ENCODE measurements around the gene TNXB. TPM values are rescaled to one million over a fixed set of nuclear protein-coding genes. Genes with fewer than 3 reads are reported as not detected.
"Not testable (repeated sequence)": the region's sequence is repeated elsewhere in the genome, so short reads cannot be mapped to it uniquely, and the experiment has no call there.

TNXB gene
- total RNA-seq, 1 donor from 2014 or later: 1.9 TPM

- no peak for DNase-seq (ENCODE audit: low spot score)
- no peak overlapping the region for H3K27ac Mint-ChIP-seq (ENCODE audit: unreplicated experiment)
- H3K27me3 Mint-ChIP-seq (ENCODE audit: low read depth): peaks cover 15% of the 10 kb centered on the region
- no peak for TF ChIP-seq CTCF (IDR thresholded peaks at IDR 0.05)
- peaks cover 23% of the 10 kb centered on the region for H3K4me1 Mint-ChIP-seq (ENCODE audit: low read depth)
- no peaks in the 10 kb centered on the region for H3K9me3 Mint-ChIP-seq (ENCODE audit: low read depth)
- H3K4me3 Mint-ChIP-seq (ENCODE audit: unreplicated experiment): no peak overlapping the region
- H3K36me3 Mint-ChIP-seq (ENCODE audit: low read depth): peaks cover 2% of the 10 kb centered on the region
Measured at GRCh38 chr6:32073101-32073500, 36.0 kb downstream of the TNXB start.

GRCh38 chr6:32070814-32071543 lies 38.2 kb downstream of the TNXB start:
- H3K27me3 Mint-ChIP-seq (ENCODE audit: low read depth): peaks cover 15% of the 10 kb centered on the region
- DNase-seq (ENCODE audit: low spot score): no peak
- no peak for TF ChIP-seq CTCF (IDR thresholded peaks at IDR 0.05)
- no peaks in the 10 kb centered on the region for H3K9me3 Mint-ChIP-seq (ENCODE audit: low read depth)
- peaks cover 16% of the 10 kb centered on the region for H3K4me1 Mint-ChIP-seq (ENCODE audit: low read depth)
- no peak overlapping the region for H3K4me3 Mint-ChIP-seq (ENCODE audit: unreplicated experiment)
- no peak overlapping the region for H3K27ac Mint-ChIP-seq (ENCODE audit: unreplicated experiment)
- H3K36me3 Mint-ChIP-seq (ENCODE audit: low read depth): peaks cover 2% of the 10 kb centered on the region

GRCh38 chr6:32069878-32070515 lies 39.1 kb downstream of the TNXB start:
- H3K9me3 Mint-ChIP-seq (ENCODE audit: low read depth): no peaks in the 10 kb centered on the region
- peaks cover 2% of the 10 kb centered on the region for H3K36me3 Mint-ChIP-seq (ENCODE audit: low read depth)
- no peak overlapping the region for H3K4me3 Mint-ChIP-seq (ENCODE audit: unreplicated experiment)

GRCh38 chr6:32069460-32069859 lies 39.7 kb downstream of the TNXB start:
- Mint-ChIP-seq H3K36me3 (ENCODE audit: low read depth) (peaks cover 2% of the 10 kb centered on the region), H3K4me1 (ENCODE audit: low read depth) (peaks cover 5% of the 10 kb centered on the region), H3K27ac (ENCODE audit: unreplicated experiment) (no peak overlapping the region), H3K27me3 (ENCODE audit: low read depth) (peaks cover 15% of the 10 kb centered on the region), H3K9me3 (ENCODE audit: low read depth) (no peaks in the 10 kb centered on the region), H3K4me3 (ENCODE audit: unreplicated experiment) (no peak overlapping the region)
- peak; percentile 90 for DNase-seq (ENCODE audit: low spot score)
- no peak for TF ChIP-seq CTCF (IDR thresholded peaks at IDR 0.05)

More at GRCh38 chr6:32069878-32070515, 39.1 kb downstream of the TNXB start:
- no peak for TF ChIP-seq CTCF (IDR thresholded peaks at IDR 0.05)
- peaks cover 8% of the 10 kb centered on the region for H3K4me1 Mint-ChIP-seq (ENCODE audit: low read depth)
- peak; percentile 81 for DNase-seq (ENCODE audit: low spot score)
- H3K27me3 Mint-ChIP-seq (ENCODE audit: low read depth): peaks cover 15% of the 10 kb centered on the region
- no peak overlapping the region for H3K27ac Mint-ChIP-seq (ENCODE audit: unreplicated experiment)

- Mint-ChIP-seq H3K27me3 (ENCODE audit: low read depth) (peaks cover 15% of the 10 kb centered on the region), H3K4me3 (ENCODE audit: unreplicated experiment) (no peak overlapping the region), H3K4me1 (ENCODE audit: low read depth) (peaks cover 5% of the 10 kb centered on the region), H3K9me3 (ENCODE audit: low read depth) (no peaks in the 10 kb centered on the region), H3K36me3 (ENCODE audit: low read depth) (peaks cover 2% of the 10 kb centered on the region), H3K27ac (ENCODE audit: unreplicated experiment) (no peak overlapping the region)
- DNase-seq (ENCODE audit: low spot score): no peak
- no peak for TF ChIP-seq CTCF (IDR thresholded peaks at IDR 0.05)
Measured at GRCh38 chr6:32068867-32069266, 40.3 kb downstream of the TNXB start.

- H3K4me3 Mint-ChIP-seq (ENCODE audit: unreplicated experiment); H3K36me3 Mint-ChIP-seq (ENCODE audit: low read depth); H3K27ac Mint-ChIP-seq (ENCODE audit: unreplicated experiment); H3K9me3 Mint-ChIP-seq (ENCODE audit: low read depth); H3K4me1 Mint-ChIP-seq (ENCODE audit: low read depth): not testable (repeated sequence)
- H3K27me3 Mint-ChIP-seq (ENCODE audit: low read depth): peaks cover 15% of the 10 kb centered on the region
- peak; percentile 66 for DNase-seq (ENCODE audit: low spot score)
Measured at GRCh38 chr6:32068315-32068714, 40.8 kb downstream of the TNXB start.

- H3K27me3 Mint-ChIP-seq (ENCODE audit: low read depth): peaks cover 15% of the 10 kb centered on the region
- not testable (repeated sequence) for H3K27ac Mint-ChIP-seq (ENCODE audit: unreplicated experiment); H3K4me3 Mint-ChIP-seq (ENCODE audit: unreplicated experiment); H3K36me3 Mint-ChIP-seq (ENCODE audit: low read depth); H3K9me3 Mint-ChIP-seq (ENCODE audit: low read depth); H3K4me1 Mint-ChIP-seq (ENCODE audit: low read depth)
- peak; percentile 89 for DNase-seq (ENCODE audit: low spot score)
Measured at GRCh38 chr6:32067521-32067920, 41.6 kb downstream of the TNXB start.

All from chondrocyte (in vitro differentiated cells).